ENCODE data around the gene DDX1. TPM values are rescaled to one million over a fixed set of nuclear protein-coding genes. Genes with fewer than 3 reads are reported as not detected.

DDX1 gene
- total and polyA plus RNA-seq, 2 donors (not counting 1 experiment from before 2014, with no cell fraction given) = 13.2 to 52.6 TPM

DNA sequence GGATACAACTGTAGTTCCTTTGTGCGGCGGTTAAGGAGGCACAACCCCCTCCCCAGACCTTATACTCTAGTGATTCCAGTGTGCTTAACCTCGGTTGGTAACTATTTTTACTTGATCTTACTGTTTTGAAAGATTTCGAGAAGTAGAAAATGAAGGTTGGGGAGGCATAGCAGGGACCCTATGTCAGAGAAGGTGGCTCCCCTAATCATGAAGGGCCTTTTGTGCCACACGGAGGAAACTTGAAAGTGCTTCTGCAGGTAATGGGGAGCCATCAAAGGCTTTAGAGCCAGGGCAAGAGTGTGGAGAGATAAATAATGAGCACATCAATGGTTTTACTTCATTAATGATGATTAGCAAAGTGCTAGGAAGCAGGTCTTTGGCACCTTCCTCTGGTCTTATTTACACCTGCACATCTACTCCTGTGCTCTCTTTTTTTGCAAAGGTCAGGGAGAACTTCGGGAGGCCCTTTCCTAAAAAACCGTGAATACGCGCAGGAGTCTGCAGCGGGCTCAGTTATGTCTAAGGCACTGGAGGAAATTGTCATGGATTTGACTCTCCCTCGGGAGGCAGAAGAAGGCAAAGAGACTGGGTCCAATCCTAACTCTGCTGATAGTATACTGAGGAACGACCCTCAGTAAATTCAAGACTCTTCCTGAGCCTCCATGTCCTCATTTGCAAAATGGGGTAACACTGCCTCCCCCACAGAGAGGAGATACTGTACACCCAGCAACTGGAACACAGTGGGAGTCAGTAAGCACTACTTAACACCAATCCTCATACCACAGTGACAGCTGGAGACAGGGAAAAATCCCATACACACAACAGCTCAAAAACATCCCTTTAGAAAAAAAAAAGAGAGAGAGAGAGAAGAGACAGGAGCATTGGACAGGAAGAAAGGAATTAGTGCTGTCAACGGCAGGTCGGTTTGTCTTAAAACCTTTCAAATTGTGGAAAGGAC lies 81.6 kb downstream of the DDX1 start:
- Histone ChIP-seq H2AFZ (ENCODE audit: insufficient read depth, low read depth, low read length, poor library complexity, severe bottlenecking) (no peak overlapping the region), H3K4me1 (ENCODE audit: control insufficient read depth in 2 of 2, insufficient read depth in 2 of 2, low read length in 2 of 2) (no peaks in the 10 kb centered on the region), H3K9me3 (ENCODE audit: control extremely low read depth in 1 of 3, control insufficient read depth in 2 of 3, insufficient read depth in 1 of 3, low read length in 2 of 3) (peaks cover 0 to 4% (median 0%) of the 10 kb centered on the region in 3 donors), H3K27me3 (replicated peaks in 1 of 4; ENCODE audit: control extremely low read depth in 1 of 4, control insufficient read depth in 3 of 4, insufficient read depth in 4 of 4, low read length in 3 of 4) (peaks cover 0 to 3% (median 0%) of the 10 kb centered on the region in 4 experiments), H3K36me3 (replicated peaks in 1 of 2; ENCODE audit: control extremely low read depth in 1 of 2, control insufficient read depth in 1 of 2, extremely low read depth in 1 of 2, insufficient read depth in 2 of 2, low read length in 1 of 2) (no peaks in the 10 kb centered on the region), H3K4me2 (replicated peaks; ENCODE audit: low read depth, low read length, poor library complexity, severe bottlenecking) (no peak overlapping the region), H3K9ac (ENCODE audit: low read length) (no peak overlapping the region), H4K20me1 (ENCODE audit: control insufficient read depth, insufficient read depth, low read length, poor library complexity, severe bottlenecking) (no peaks in the 10 kb centered on the region), H3K4me3 (ENCODE audit: control extremely low read depth in 1 of 5, extremely low read depth in 1 of 5, insufficient read depth in 1 of 5, low read depth in 2 of 5, low read length in 4 of 5) (no peak overlapping the region), H3K79me2 (ENCODE audit: control insufficient read depth, insufficient read depth, low read length) (no peaks in the 10 kb centered on the region), H3K27ac (ENCODE audit: low read length in 2 of 2) (no peak overlapping the region)
- intact Hi-C loops (cut with micrococcal nuclease) = no loop called here
- CTCF ChIA-PET = no interaction called here
- DNase-seq (no peak), ATAC-seq (ENCODE audit: low read depth) (no peak)
- no peak for TF ChIP-seq EZH2 (IDR thresholded peaks at IDR 0.05; ENCODE audit: borderline replicate concordance, insufficient read depth, low read depth, low read length, poor library complexity, severe bottlenecking)
- TF ChIP-seq, protein P1, sequence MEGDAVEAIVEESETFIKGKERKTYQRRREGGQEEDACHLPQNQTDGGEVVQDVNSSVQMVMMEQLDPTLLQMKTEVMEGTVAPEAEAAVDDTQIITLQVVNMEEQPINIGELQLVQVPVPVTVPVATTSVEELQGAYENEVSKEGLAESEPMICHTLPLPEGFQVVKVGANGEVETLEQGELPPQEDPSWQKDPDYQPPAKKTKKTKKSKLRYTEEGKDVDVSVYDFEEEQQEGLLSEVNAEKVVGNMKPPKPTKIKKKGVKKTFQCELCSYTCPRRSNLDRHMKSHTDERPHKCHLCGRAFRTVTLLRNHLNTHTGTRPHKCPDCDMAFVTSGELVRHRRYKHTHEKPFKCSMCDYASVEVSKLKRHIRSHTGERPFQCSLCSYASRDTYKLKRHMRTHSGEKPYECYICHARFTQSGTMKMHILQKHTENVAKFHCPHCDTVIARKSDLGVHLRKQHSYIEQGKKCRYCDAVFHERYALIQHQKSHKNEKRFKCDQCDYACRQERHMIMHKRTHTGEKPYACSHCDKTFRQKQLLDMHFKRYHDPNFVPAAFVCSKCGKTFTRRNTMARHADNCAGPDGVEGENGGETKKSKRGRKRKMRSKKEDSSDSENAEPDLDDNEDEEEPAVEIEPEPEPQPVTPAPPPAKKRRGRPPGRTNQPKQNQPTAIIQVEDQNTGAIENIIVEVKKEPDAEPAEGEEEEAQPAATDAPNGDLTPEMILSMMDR (IDR thresholded peaks at IDR 0.05) = no peak
- H3K9me3 Mint-ChIP-seq (ENCODE audit: insufficient read depth) = no peaks in the 10 kb centered on the region
- H3K4me1 Mint-ChIP-seq = no peaks in the 10 kb centered on the region
- no peak overlapping the region for H3K27ac Mint-ChIP-seq
- peaks cover 23% of the 10 kb centered on the region for H3K27me3 Mint-ChIP-seq
- H3K4me3 Mint-ChIP-seq = no peak overlapping the region
- 89% methylated on average over 7 of the region's 14 CpGs for WGBS (ENCODE audit: insufficient coverage)
- POLR2A ChIA-PET = no interaction called here
